CD4-positive, alpha-beta memory T cell (primary cell): ENCODE measurements around the gene ADGRL3. TPM values are rescaled to one million over a fixed set of nuclear protein-coding genes. Genes with fewer than 3 reads are reported as not detected.

Experiments
- CTCF ChIA-PET: fragments of 350-600 bp; sonication (Branson Sonifier 250); formaldehyde crosslinking; loops from one replicate; lab custom pipeline; 2021; ENCODE audit warnings: inconsistent platforms; ENCODE audit not compliant: partially characterized antibody; lab: Charles Lee
- POLR2A ChIA-PET: fragments of 350-600 bp; sonication (Branson Sonifier 250); formaldehyde crosslinking; loops from one replicate; lab custom pipeline; 2021; ENCODE audit not compliant: partially characterized antibody; lab: Charles Lee
- DNase-seq, 5 donors: peaks; one replicate each; pipeline versions ENCODE4 v3.0.0 to v3.0.0-alpha.2; 2020 to 2022; ENCODE audit warnings: mixed read lengths in 1 of 5
- H3K27ac ChIP-seq: one replicate; pipeline ENCODE4 v1.7.0; 2013; ENCODE audit warnings: low read depth, low read length
- H3K27me3 ChIP-seq: 2 replicates; pipeline ENCODE4 v1.7.0; 2013; ENCODE audit warnings: mild to moderate bottlenecking, low read length, moderate library complexity; ENCODE audit not compliant: insufficient read depth
- H3K36me3 ChIP-seq: 2 replicates; pipeline ENCODE4 v1.7.0; 2013; ENCODE audit warnings: mild to moderate bottlenecking, low read length, moderate library complexity; ENCODE audit not compliant: insufficient read depth
- H3K4me1 ChIP-seq: 2 replicates; pipeline ENCODE4 v1.7.0; 2013; ENCODE audit warnings: mild to moderate bottlenecking, low read length, moderate library complexity; ENCODE audit not compliant: insufficient read depth
- H3K4me3 ChIP-seq, 2 donors: one replicate each; pipeline ENCODE4 v1.7.0; 2013; ENCODE audit warnings: low read length in 2 of 2, mild to moderate bottlenecking in 1 of 2
- H3K9me3 ChIP-seq, 2 donors: one replicate each; pipeline ENCODE4 v1.7.0; 2013; ENCODE audit warnings: low read length in 2 of 2, control low read depth in 1 of 2; ENCODE audit not compliant: control insufficient read depth in 1 of 2
- H3K27ac Mint-ChIP-seq, 7 donors: one replicate each; pipeline ENCODE4 v1.8.0; 2020 to 2021; ENCODE audit warnings: mixed read lengths in 7 of 7, mild to moderate bottlenecking in 6 of 7, inconsistent platforms in 3 of 7, moderate library complexity in 3 of 7
- H3K27me3 Mint-ChIP-seq, 2 donors: one replicate each; pipeline ENCODE4 v1.8.0; 2020 to 2021; ENCODE audit warnings: mixed read lengths in 2 of 2
- H3K36me3 Mint-ChIP-seq, 2 donors: one replicate each; pipeline ENCODE4 v1.8.0; 2020 to 2021; ENCODE audit warnings: mixed read lengths in 2 of 2, inconsistent platforms in 1 of 2, mild to moderate bottlenecking in 1 of 2
- H3K4me1 Mint-ChIP-seq, 4 donors: one replicate each; pipeline ENCODE4 v1.8.0; 2020 to 2021; ENCODE audit warnings: mixed read lengths in 4 of 4, mild to moderate bottlenecking in 1 of 4
- H3K4me3 Mint-ChIP-seq, 8 donors: one replicate each; pipeline ENCODE4 v1.8.0; 2020 to 2021; ENCODE audit warnings: mixed read lengths in 8 of 8, mild to moderate bottlenecking in 7 of 8, moderate library complexity in 6 of 8, inconsistent platforms in 3 of 8
- H3K9me3 Mint-ChIP-seq, 8 donors: one replicate each; pipeline ENCODE4 v1.8.0; 2020 to 2021; ENCODE audit warnings: mixed read lengths in 8 of 8, mild to moderate bottlenecking in 5 of 8, inconsistent platforms in 3 of 8, moderate library complexity in 1 of 8
- intact Hi-C: fragments of 100-400 bp; cut with micrococcal nuclease; formaldehyde crosslinking; loops from one replicate; pipeline ENCODE4 v1.15.1; 2023
- polyA plus RNA-seq, 2 donors: library from polyadenylated mRNA; unstranded; fragments of 300-500 nt; fragmentation: Illumina TruSeq; gene quantifications; one replicate each; pipeline ENCODE4 v1.2.3, GENCODE V29; 2021
- total RNA-seq, 2 experiments: library from RNA; stranded (reverse); gene quantifications; one replicate each; pipeline ENCODE4 v1.2.3, GENCODE V29; 2021

ADGRL3 gene
- total and polyA plus RNA-seq, 4 experiments from 2014 or later, result not detected

GRCh38 chr4:61785761-61786160 is 585.6 kb downstream of the ADGRL3 start:
- ChIA-PET CTCF (no interaction called here), POLR2A (no interaction called here)
- no peak overlapping the region for H3K4me3 Mint-ChIP-seq
- no peak for DNase-seq
- H3K36me3 Mint-ChIP-seq, result no peaks in the 10 kb centered on the region
- Histone ChIP-seq H3K27me3 (no peaks in the 10 kb centered on the region), H3K36me3 (no peaks in the 10 kb centered on the region), H3K27ac (no peak overlapping the region), H3K4me3 (no peak overlapping the region), H3K4me1 (no peaks in the 10 kb centered on the region), H3K9me3 (peaks cover 0 to 5% of the 10 kb centered on the region in 2 donors)
- H3K9me3 Mint-ChIP-seq, result peaks cover 0 to 6% (median 0%) of the 10 kb centered on the region in 8 donors
- H3K27ac Mint-ChIP-seq, result no peak overlapping the region
- no peaks in the 10 kb centered on the region for H3K27me3 Mint-ChIP-seq
- intact Hi-C loops, result no loop called here
- H3K4me1 Mint-ChIP-seq, result no peaks in the 10 kb centered on the region

GRCh38 chr4:61786211-61786610 is 586.1 kb downstream of the ADGRL3 start:
- Histone ChIP-seq H3K36me3 (no peaks in the 10 kb centered on the region), H3K27ac (no peak overlapping the region), H3K27me3 (no peaks in the 10 kb centered on the region), H3K4me1 (no peaks in the 10 kb centered on the region), H3K9me3 (peaks cover 0 to 5% of the 10 kb centered on the region in 2 donors), H3K4me3 (no peak overlapping the region)
- peaks cover 0 to 9% (median 0%) of the 10 kb centered on the region in 8 donors for H3K9me3 Mint-ChIP-seq
- no peaks in the 10 kb centered on the region for H3K36me3 Mint-ChIP-seq
- ChIA-PET POLR2A (no interaction called here), CTCF (no interaction called here)
- intact Hi-C loops, result no loop called here
- H3K27me3 Mint-ChIP-seq, result no peaks in the 10 kb centered on the region
- no peak overlapping the region for H3K4me3 Mint-ChIP-seq
- no peak overlapping the region for H3K27ac Mint-ChIP-seq
- no peak for DNase-seq
- no peaks in the 10 kb centered on the region for H3K4me1 Mint-ChIP-seq

- ChIA-PET CTCF (no interaction called here), POLR2A (no interaction called here)
- Mint-ChIP-seq H3K27me3 (no peaks in the 10 kb centered on the region), H3K36me3 (no peaks in the 10 kb centered on the region), H3K4me1 (no peaks in the 10 kb centered on the region), H3K27ac (no peak overlapping the region), H3K4me3 (no peak overlapping the region), H3K9me3 (peaks cover 3 to 24% (median 8%) of the 10 kb centered on the region in 8 donors)
- H3K36me3 ChIP-seq, result no peaks in the 10 kb centered on the region
- H3K4me3 ChIP-seq, result no peak overlapping the region
- H3K4me1 ChIP-seq, result no peaks in the 10 kb centered on the region
- intact Hi-C loops, result no loop called here
- no peak for DNase-seq
- H3K27me3 ChIP-seq, result no peaks in the 10 kb centered on the region
- peaks cover 0 to 3% of the 10 kb centered on the region in 2 donors for H3K9me3 ChIP-seq
- H3K27ac ChIP-seq, result no peak overlapping the region
Measured at GRCh38 chr4:61795998-61796397, 595.9 kb downstream of the ADGRL3 start.

GRCh38 chr4:61799794-61800193 is 599.7 kb downstream of the ADGRL3 start:
- CTCF ChIA-PET, result no interaction called here
- H3K27me3 ChIP-seq, result no peaks in the 10 kb centered on the region
- H3K27ac Mint-ChIP-seq, result no peak overlapping the region
- H3K27me3 Mint-ChIP-seq, result no peaks in the 10 kb centered on the region
- peaks cover 0 to 3% of the 10 kb centered on the region in 2 donors for H3K9me3 ChIP-seq
- no peaks in the 10 kb centered on the region for H3K4me1 ChIP-seq
- H3K4me3 Mint-ChIP-seq, result no peak overlapping the region
- H3K9me3 Mint-ChIP-seq, result peaks cover 0 to 10% (median 5%) of the 10 kb centered on the region in 8 donors
- intact Hi-C loops, result no loop called here
- H3K4me1 Mint-ChIP-seq, result no peaks in the 10 kb centered on the region
- no peak for DNase-seq
- no peak overlapping the region for H3K27ac ChIP-seq
- H3K36me3 Mint-ChIP-seq, result no peaks in the 10 kb centered on the region
- H3K4me3 ChIP-seq, result no peak overlapping the region
- H3K36me3 ChIP-seq, result no peaks in the 10 kb centered on the region
- POLR2A ChIA-PET, result no interaction called here

GRCh38 chr4:61805227-61805626 is 605.1 kb downstream of the ADGRL3 start:
- H3K27me3 Mint-ChIP-seq, result no peaks in the 10 kb centered on the region
- no peaks in the 10 kb centered on the region for H3K4me1 Mint-ChIP-seq
- Histone ChIP-seq H3K27me3 (no peaks in the 10 kb centered on the region), H3K36me3 (no peaks in the 10 kb centered on the region), H3K9me3 (no peaks in the 10 kb centered on the region), H3K4me3 (no peak overlapping the region), H3K27ac (no peak overlapping the region), H3K4me1 (no peaks in the 10 kb centered on the region)
- no peak for DNase-seq
- POLR2A ChIA-PET, result no interaction called here
- CTCF ChIA-PET, result no interaction called here
- peaks cover 0 to 8% (median 2%) of the 10 kb centered on the region in 8 donors for H3K9me3 Mint-ChIP-seq
- H3K27ac Mint-ChIP-seq, result no peak overlapping the region
- intact Hi-C loops, result no loop called here
- no peak overlapping the region for H3K4me3 Mint-ChIP-seq
- no peaks in the 10 kb centered on the region for H3K36me3 Mint-ChIP-seq

GRCh38 chr4:61805979-61806378 is 605.9 kb downstream of the ADGRL3 start:
- no peaks in the 10 kb centered on the region for H3K9me3 ChIP-seq
- Mint-ChIP-seq H3K36me3 (no peaks in the 10 kb centered on the region), H3K9me3 (peaks cover 0 to 8% (median 3%) of the 10 kb centered on the region in 8 donors), H3K27ac (no peak overlapping the region), H3K27me3 (no peaks in the 10 kb centered on the region), H3K4me1 (no peaks in the 10 kb centered on the region), H3K4me3 (no peak overlapping the region)
- H3K4me1 ChIP-seq, result no peaks in the 10 kb centered on the region
- H3K27me3 ChIP-seq, result no peaks in the 10 kb centered on the region
- no peak overlapping the region for H3K4me3 ChIP-seq
- H3K36me3 ChIP-seq, result no peaks in the 10 kb centered on the region
- DNase-seq, result no peak
- intact Hi-C loops, result no loop called here
- ChIA-PET CTCF (no interaction called here), POLR2A (no interaction called here)
- no peak overlapping the region for H3K27ac ChIP-seq

- no peak overlapping the region for H3K4me3 ChIP-seq
- Mint-ChIP-seq H3K36me3 (no peaks in the 10 kb centered on the region), H3K27ac (no peak overlapping the region), H3K9me3 (peaks cover 0 to 13% (median 3%) of the 10 kb centered on the region in 8 donors), H3K4me1 (no peaks in the 10 kb centered on the region), H3K27me3 (no peaks in the 10 kb centered on the region), H3K4me3 (no peak overlapping the region)
- H3K36me3 ChIP-seq, result no peaks in the 10 kb centered on the region
- no peaks in the 10 kb centered on the region for H3K27me3 ChIP-seq
- ChIA-PET CTCF (no interaction called here), POLR2A (no interaction called here)
- intact Hi-C loops, result no loop called here
- H3K9me3 ChIP-seq, result no peaks in the 10 kb centered on the region
- DNase-seq, result no peak
- no peaks in the 10 kb centered on the region for H3K4me1 ChIP-seq
- H3K27ac ChIP-seq, result no peak overlapping the region
Measured at GRCh38 chr4:61812171-61812570, 612.0 kb downstream of the ADGRL3 start.

GRCh38 chr4:61817071-61817470 is 616.9 kb downstream of the ADGRL3 start:
- no peak for DNase-seq
- no peaks in the 10 kb centered on the region for H3K36me3 Mint-ChIP-seq
- no peak overlapping the region for H3K4me3 ChIP-seq
- no peak overlapping the region for H3K27ac ChIP-seq
- H3K4me3 Mint-ChIP-seq, result no peak overlapping the region
- POLR2A ChIA-PET, result no interaction called here
- CTCF ChIA-PET, result no interaction called here
- intact Hi-C loops, result no loop called here
- H3K9me3 Mint-ChIP-seq, result peaks cover 0 to 14% (median 3%) of the 10 kb centered on the region in 8 donors
- H3K4me1 ChIP-seq, result no peaks in the 10 kb centered on the region
- H3K4me1 Mint-ChIP-seq, result no peaks in the 10 kb centered on the region
- H3K27me3 ChIP-seq, result no peaks in the 10 kb centered on the region
- H3K27ac Mint-ChIP-seq, result no peak overlapping the region
- no peaks in the 10 kb centered on the region for H3K27me3 Mint-ChIP-seq
- H3K36me3 ChIP-seq, result no peaks in the 10 kb centered on the region
- no peaks in the 10 kb centered on the region for H3K9me3 ChIP-seq
